HepG2 (cell line): ENCODE results near the gene RUNX3. TPM values are rescaled to one million over a fixed set of nuclear protein-coding genes. Genes with fewer than 3 reads are reported as not detected.

Source experiments
- ATAC-seq: fragments of 200-7000 bp; cut with Tn5 transposase; 3 replicates; pipeline ENCODE4 v1.9.1; 2020; ENCODE audit warnings: mild to moderate bottlenecking, moderate library complexity
- BruUV-seq: library from RNA; stranded (reverse); fragments of 400-500 nt; replicated peaks from 2 replicates; lab custom pipeline; 2021; lab: Mats Ljungman, UMichigan
- CTCF ChIA-PET: fragments of 300-600 bp; formaldehyde crosslinking; extraction: SDS; loops from one replicate; lab custom pipeline; 2021; ENCODE audit warnings: low total read pairs, inconsistent platforms, low intra/inter-chr PET ratio; lab: Yijun Ruan, JAX
- POLR2A ChIA-PET: fragments of 350-600 bp; sonication (Branson Sonifier 250); formaldehyde crosslinking; loops from one replicate; lab custom pipeline; 2020; ENCODE audit warnings: antibody characterized with exemption, inconsistent platforms; lab: Yijun Ruan, JAX
- DNase-seq: peaks from one replicate; pipeline ENCODE4 v3.0.0-alpha.2; 2015; ENCODE audit warnings: low spot score
- FAIRE-seq: peaks from 3 replicates; lab custom pipeline; 2011; peaks lifted over from hg19 to GRCh38; lab: Jason Lieb, UNC
- H2AFZ ChIP-seq: one replicate; pipeline ENCODE4 v1.6.1; 2011; ENCODE audit warnings: low read length, inconsistent platforms
- H3K27ac ChIP-seq: fragments of 300-600 bp; 3 replicates; pipeline ENCODE4 v1.8.0; 2011; ENCODE audit warnings: mixed run types, mild to moderate bottlenecking, mixed read lengths, low read length, inconsistent platforms; ENCODE audit not compliant: insufficient read depth; ENCODE audit errors: extremely low read length
- H3K27me3 ChIP-seq, 2 experiments: fragments of 200-600 bp in 1 of 2; 2 replicates in 1 of 2; 3 replicates in 1 of 2; pipeline versions ENCODE4 v1.6.0 to v1.8.0; 2011; ENCODE audit warnings: low read length in 2 of 2, mild to moderate bottlenecking in 2 of 2, moderate library complexity in 2 of 2, inconsistent platforms in 1 of 2; ENCODE audit not compliant: insufficient read depth in 2 of 2, control insufficient read depth in 1 of 2
- H3K36me3 ChIP-seq, 2 experiments: fragments of 200-600 bp in 1 of 2; replicated peaks in 1 of 2; 2 replicates in 1 of 2; 3 replicates in 1 of 2; pipeline versions ENCODE4 v1.5.1 to v1.8.0; 2011; ENCODE audit warnings: low read length in 2 of 2, inconsistent platforms in 1 of 2; ENCODE audit not compliant: insufficient read depth in 2 of 2, control insufficient read depth in 1 of 2
- H3K4me1 ChIP-seq: 2 replicates; pipeline ENCODE4 v1.5.1; 2012; ENCODE audit warnings: low read length, inconsistent platforms; ENCODE audit not compliant: insufficient read depth
- H3K4me2 ChIP-seq: 2 replicates; pipeline ENCODE4 v1.6.0; 2011; ENCODE audit warnings: low read depth, low read length, inconsistent platforms
- H3K4me3 ChIP-seq, 3 experiments: fragments of 200-600 bp in 1 of 3; sonication (generic), shearing (Covaris generic) in 1 of 3; replicated peaks in 1 of 3; 2 replicates each; pipeline ENCODE4 v1.5.1; 2011 to 2016; ENCODE audit warnings: low read length in 3 of 3, inconsistent platforms in 2 of 3, low read depth in 2 of 3, mild to moderate bottlenecking in 2 of 3, control low read depth in 1 of 3, mixed read lengths in 1 of 3; ENCODE audit not compliant: insufficient read depth in 1 of 3
- H3K79me2 ChIP-seq: one replicate; pipeline ENCODE4 v1.6.1; 2011; ENCODE audit warnings: low read length, inconsistent platforms; ENCODE audit not compliant: insufficient read depth
- H3K9ac ChIP-seq: 2 replicates; pipeline ENCODE4 v1.6.0; 2011; ENCODE audit warnings: mild to moderate bottlenecking, low read depth, low read length, inconsistent platforms; ENCODE audit not compliant: insufficient read depth
- H3K9me3 ChIP-seq: 2 replicates; pipeline ENCODE4 v1.5.1; 2012; ENCODE audit warnings: mild to moderate bottlenecking, low read length
- H4K20me1 ChIP-seq: 2 replicates; pipeline ENCODE4 v1.6.0; 2011; ENCODE audit warnings: inconsistent platforms, mild to moderate bottlenecking, low read length, moderate library complexity; ENCODE audit not compliant: insufficient read depth
- ATF7-NPFF ChIP-seq: sonication (generic); formaldehyde crosslinking; IDR thresholded peaks from 2 replicates; pipeline ENCODE4 v1.8.1; 2023; ENCODE audit warnings: mild to moderate bottlenecking, low read depth, missing genetic modification reagents, moderate library complexity
- ELF3 ChIP-seq: IDR thresholded peaks from 2 replicates; pipeline ENCODE4 v1.6.1; 2016; ENCODE audit warnings: missing genetic modification reagents, missing compliant biosample characterization
- FOSL1 ChIP-seq: sonication (generic); formaldehyde crosslinking; IDR thresholded peaks from 2 replicates; pipeline ENCODE4 v1.9.0; 2021; ENCODE audit warnings: missing genetic modification reagents, borderline replicate concordance
- GABPA ChIP-seq, 2 experiments: IDR thresholded peaks; 2 replicates each; pipeline ENCODE4 v1.6.1; 2011 to 2016; ENCODE audit warnings: low read depth in 2 of 2, low read length in 1 of 2, missing biosample characterization in 1 of 2, missing genetic modification characterization in 1 of 2
- HDAC2 ChIP-seq: sonication (generic); formaldehyde crosslinking; IDR thresholded peaks from 2 replicates; pipeline ENCODE4 v1.4.0; 2020; ENCODE audit warnings: missing genetic modification reagents
- IRF9 ChIP-seq: sonication (generic); formaldehyde crosslinking; IDR thresholded peaks from 2 replicates; pipeline ENCODE4 v1.8.0; 2022; ENCODE audit warnings: missing genetic modification reagents, mild to moderate bottlenecking, borderline replicate concordance
- KDM6A ChIP-seq: IDR thresholded peaks from 2 replicates; pipeline ENCODE4 v1.6.1; 2016; ENCODE audit warnings: low read depth
- KLF6 ChIP-seq: IDR thresholded peaks from 2 replicates; pipeline ENCODE4 v1.8.0; 2016; ENCODE audit warnings: missing biosample characterization, missing genetic modification reagents
- MAF1 ChIP-seq: sonication (generic); formaldehyde crosslinking; IDR thresholded peaks from 2 replicates; pipeline ENCODE4 v1.5.0; 2020; ENCODE audit warnings: missing genetic modification reagents, borderline replicate concordance
- NCOA2 ChIP-seq: sonication (generic); formaldehyde crosslinking; IDR thresholded peaks from 2 replicates; pipeline ENCODE4 v1.8.0; 2022; ENCODE audit warnings: inconsistent platforms
- SAP130 ChIP-seq: IDR thresholded peaks from 2 replicates; pipeline ENCODE4 v1.6.1; 2016; ENCODE audit warnings: low read depth
- TCF7 ChIP-seq: sonication (generic); IDR thresholded peaks from 2 replicates; pipeline ENCODE4 v1.6.1; 2016; ENCODE audit warnings: antibody characterized with exemption, low read depth
- TOPORS ChIP-seq: sonication (generic); formaldehyde crosslinking; IDR thresholded peaks from 2 replicates; pipeline ENCODE4 v1.8.0; 2023; ENCODE audit warnings: mild to moderate bottlenecking, missing genetic modification reagents
- ZNF124 ChIP-seq: sonication (generic); formaldehyde crosslinking; IDR thresholded peaks from 2 replicates; pipeline ENCODE4 v1.4.0; 2020; ENCODE audit warnings: missing genetic modification reagents
- ZNF160 ChIP-seq: sonication (generic); formaldehyde crosslinking; IDR thresholded peaks from 2 replicates; pipeline ENCODE4 v1.8.0; 2022; ENCODE audit warnings: mild to moderate bottlenecking, inconsistent platforms, missing genetic modification reagents
- ZNF709 ChIP-seq: sonication (generic); formaldehyde crosslinking; IDR thresholded peaks from 2 replicates; pipeline ENCODE4 v1.5.0; 2020; ENCODE audit warnings: mild to moderate bottlenecking, missing genetic modification reagents
- ZNF710 ChIP-seq: sonication (generic); formaldehyde crosslinking; IDR thresholded peaks from 2 replicates; pipeline ENCODE4 v1.5.0; 2020; ENCODE audit warnings: mild to moderate bottlenecking, missing genetic modification reagents, borderline replicate concordance
- ZNF792 ChIP-seq: IDR thresholded peaks from 2 replicates; pipeline ENCODE4 v1.6.1; 2016
- WGBS: methylation state at CpG from one replicate; pipeline ENCODE4 v1.1.6; 2017; ENCODE audit warnings: low lambda C conversion rate; 5-methylcytosine and 5-hydroxymethylcytosine counted together
- in situ Hi-C: cut with HindIII; loops from 2 replicates; pipeline ENCODE4 v1.10.0; 2017; ENCODE audit warnings: low pct_unique_long_range_greater_than_20kb; ENCODE audit not compliant: extremely low pct_ligation_motif_present
- intact Hi-C: fragments of 100-400 bp; cut with micrococcal nuclease; formaldehyde crosslinking; loops from one replicate; pipeline ENCODE4 v1.10.0; 2022; ENCODE audit not compliant: unreplicated experiment
- polyA plus RNA-seq, 8 experiments: library from polyadenylated mRNA; depleted of rRNA in 3 of 8; stranded (reverse) in 7 of 8; unstranded in 1 of 8; fragments of >200 nt; fragmentation: Illumina TruSeq in 4 of 8; extraction: Trizol in 4 of 8; gene quantifications; 2 replicates each; pipeline versions ENCODE4 v1.2.1 to v1.2.3, GENCODE V29; 2011 to 2016; ENCODE audit warnings: low read depth in 4 of 8, missing spikeins in 1 of 8, mixed read lengths in 1 of 8; ENCODE audit not compliant: insufficient read depth in 1 of 8
- total RNA-seq, 5 experiments: library from RNA; depleted of rRNA; stranded (reverse); fragments of >200 nt; fragmentation: Illumina TruSeq; extraction: Trizol; gene quantifications; 2 replicates each; pipeline ENCODE4 v1.2.3, GENCODE V29; 2016; ENCODE audit warnings: low read depth in 1 of 5
- TF ChIP-seq, protein P1 (sequence below): sonication (generic); formaldehyde crosslinking; IDR thresholded peaks from 2 replicates; pipeline ENCODE4 v1.8.0; 2022; ENCODE audit warnings: missing genetic modification reagents, mild to moderate bottlenecking, inconsistent platforms, borderline replicate concordance
- TF ChIP-seq, protein P2 (sequence below): sonication (generic); formaldehyde crosslinking; IDR thresholded peaks from 2 replicates; pipeline ENCODE4 v1.4.0; 2020; ENCODE audit warnings: missing genetic modification reagents

Gene RUNX3
- total and polyA plus RNA-seq, 2 of the 13 experiments (the other 11 are each of a cell fraction or from before 2014, with no cell fraction given) = 0.04 to 0.22 TPM

GRCh38 chr1:24865168-24865567 is 64.9 kb downstream of the RUNX3 start (continued):
- TF ChIP-seq, protein P1, sequence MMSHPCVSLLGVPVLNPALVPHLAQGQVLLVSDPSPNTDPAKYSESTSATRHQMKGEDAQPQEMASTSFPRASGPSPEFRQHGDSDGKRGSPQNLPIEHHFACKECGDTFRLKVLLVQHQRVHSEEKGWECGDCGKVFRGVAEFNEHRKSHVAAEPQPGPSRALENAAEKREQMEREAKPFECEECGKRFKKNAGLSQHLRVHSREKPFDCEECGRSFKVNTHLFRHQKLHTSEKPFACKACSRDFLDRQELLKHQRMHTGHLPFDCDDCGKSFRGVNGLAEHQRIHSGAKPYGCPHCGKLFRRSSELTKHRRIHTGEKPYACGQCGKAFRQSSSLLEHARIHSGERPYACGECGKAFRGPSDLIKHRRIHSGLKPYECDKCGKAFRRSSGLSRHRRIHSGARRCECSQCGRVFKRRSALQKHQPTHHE = no peak
- TF ChIP-seq TOPORS (CRISPR knock-in tag) = no peak
- TF ChIP-seq ZNF160 (CRISPR knock-in tag) = no peak
- no peak for TF ChIP-seq ZNF792 (CRISPR knock-in tag)
- no peak for TF ChIP-seq KLF6 (CRISPR knock-in tag)
- TF ChIP-seq IRF9 (CRISPR knock-in tag) = no peak
- 0 out of 2 replicates have a peak, but pooled peaks have one; percentile 30 for TF ChIP-seq ZNF710
- no peak for TF ChIP-seq ZNF709

GRCh38 chr1:24864370-24864777 is 65.7 kb downstream of the RUNX3 start:
- peak; percentile 75 for DNase-seq
- Histone ChIP-seq H2AFZ (no peak overlapping the region), H3K36me3 (no peaks in the 10 kb centered on the region), H3K27ac (peak overlapping the region; percentile 54), H3K9ac (no peak overlapping the region), H3K4me3 (peak overlapping the region; percentile 18 to 64 (median 41); a peak in 5 of 6 replicates), H3K9me3 (no peaks in the 10 kb centered on the region), H3K4me1 (peaks cover 90% of the 10 kb centered on the region), H3K27me3 (peaks cover 6 to 24% of the 10 kb centered on the region in 2 experiments; a peak in 2 of 5 replicates), H4K20me1 (no peaks in the 10 kb centered on the region), H3K4me2 (peak overlapping the region; percentile 94), H3K79me2 (no peaks in the 10 kb centered on the region)
- under 1% methylated on average over 8 of the region's 8 CpGs for WGBS
- BruUV-seq = no TSS peak
- in situ Hi-C loops (no loop called here), intact Hi-C loops (no loop called here)
- peak; percentile 69 for ATAC-seq
- POLR2A ChIA-PET = no interaction called here
- FAIRE-seq = peak; percentile 85
- CTCF ChIA-PET = no interaction called here
- TF ChIP-seq SAP130 (CRISPR knock-in tag) (peak; percentile 46), ELF3 (CRISPR knock-in tag) (peak; percentile 75), ZNF124 (0 out of 2 replicates have a peak, but pooled peaks have one; percentile 42), TCF7 (peak; percentile 37; the same call in 1 of the 2 replicates), NCOA2 (CRISPR knock-in tag) (no peak), HDAC2 (CRISPR knock-in tag) (peak; percentile 68; the same call in 1 of the 2 replicates), GABPA (IDR thresholded peaks at IDR 0.05; ENCODE audit: low read depth, low read length) (no peak), GABPA (CRISPR knock-in tag; IDR thresholded peaks at IDR 0.05; ENCODE audit: low read depth) (peak; percentile 42; the same call in 1 of the 2 replicates), ATF7-NPFF (CRISPR knock-in tag) (no peak), FOSL1 (CRISPR knock-in tag) (no peak), KDM6A (CRISPR knock-in tag) (peak; percentile 74), MAF1 (CRISPR knock-in tag) (no peak)
- TF ChIP-seq, protein P2, sequence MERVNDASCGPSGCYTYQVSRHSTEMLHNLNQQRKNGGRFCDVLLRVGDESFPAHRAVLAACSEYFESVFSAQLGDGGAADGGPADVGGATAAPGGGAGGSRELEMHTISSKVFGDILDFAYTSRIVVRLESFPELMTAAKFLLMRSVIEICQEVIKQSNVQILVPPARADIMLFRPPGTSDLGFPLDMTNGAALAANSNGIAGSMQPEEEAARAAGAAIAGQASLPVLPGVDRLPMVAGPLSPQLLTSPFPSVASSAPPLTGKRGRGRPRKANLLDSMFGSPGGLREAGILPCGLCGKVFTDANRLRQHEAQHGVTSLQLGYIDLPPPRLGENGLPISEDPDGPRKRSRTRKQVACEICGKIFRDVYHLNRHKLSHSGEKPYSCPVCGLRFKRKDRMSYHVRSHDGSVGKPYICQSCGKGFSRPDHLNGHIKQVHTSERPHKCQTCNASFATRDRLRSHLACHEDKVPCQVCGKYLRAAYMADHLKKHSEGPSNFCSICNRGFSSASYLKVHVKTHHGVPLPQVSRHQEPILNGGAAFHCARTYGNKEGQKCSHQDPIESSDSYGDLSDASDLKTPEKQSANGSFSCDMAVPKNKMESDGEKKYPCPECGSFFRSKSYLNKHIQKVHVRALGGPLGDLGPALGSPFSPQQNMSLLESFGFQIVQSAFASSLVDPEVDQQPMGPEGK (CRISPR knock-in tag) = peak; percentile 85
